Activated CD8-positive, alpha-beta T cell treated with anti-CD3 and anti-CD28 coated beads, Interleukin-2, amount 10 ng/mL, durations not matched to agents 7 days and 5 days (primary cell): ENCODE results near the gene DMRTB1. TPM values are rescaled to one million over a fixed set of nuclear protein-coding genes. Genes with fewer than 3 reads are reported as not detected.

ENCODE experiments used
- ATAC-seq: fragments of 150-1000 bp; cut with Tn5 transposase; one replicate; pipeline ENCODE4 v1.10.0; 2021; ENCODE audit warnings: moderate library complexity
- CTCF ChIA-PET: fragments of 350-600 bp; sonication (Branson Sonifier 250); formaldehyde crosslinking; loops from one replicate; lab custom pipeline; 2021; ENCODE audit warnings: antibody characterized with exemption; lab: Charles Lee
- POLR2A ChIA-PET: fragments of 350-600 bp; sonication (Branson Sonifier 250); formaldehyde crosslinking; loops from one replicate; lab custom pipeline; 2021; ENCODE audit warnings: antibody characterized with exemption; lab: Charles Lee
- DNase-seq: peaks from one replicate; pipeline ENCODE4 v3.0.0-alpha.2; 2020
- H3K27ac Mint-ChIP-seq: one replicate; pipeline ENCODE4 v1.8.0; 2021; ENCODE audit warnings: mild to moderate bottlenecking, mixed read lengths
- H3K27me3 Mint-ChIP-seq: one replicate; pipeline ENCODE4 v1.8.0; 2021; ENCODE audit warnings: low read depth, mixed read lengths
- H3K36me3 Mint-ChIP-seq: one replicate; pipeline ENCODE4 v1.8.0; 2021; ENCODE audit warnings: low read depth, mixed read lengths
- H3K4me1 Mint-ChIP-seq: one replicate; pipeline ENCODE4 v1.8.0; 2021; ENCODE audit warnings: low read depth, mixed read lengths
- H3K4me3 Mint-ChIP-seq: one replicate; pipeline ENCODE4 v1.8.0; 2021; ENCODE audit warnings: mild to moderate bottlenecking, mixed read lengths
- H3K9me3 Mint-ChIP-seq: one replicate; pipeline ENCODE4 v1.8.0; 2022; ENCODE audit warnings: mixed read lengths; ENCODE audit not compliant: insufficient read depth
- total RNA-seq, 2 experiments: library from RNA; stranded (reverse); gene quantifications; one replicate each; pipeline ENCODE4 v1.2.3, GENCODE V29; 2021

Gene DMRTB1
- total RNA-seq, 2 experiments from 2014 or later, result not detected

GRCh38 chr1:53455364-53455991 is 3.7 kb upstream of the DMRTB1 start:
- H3K27me3 Mint-ChIP-seq, result peaks cover 17% of the 10 kb centered on the region
- H3K4me3 Mint-ChIP-seq, result no peak overlapping the region
- CTCF ChIA-PET, result interaction anchor here (1.1 to 1.9 kb wide), 3 partner anchors 10 to 62 kb away, joined by 3 to 6 read pairs (median 3); no protein-coding TSS in a partner anchor
- no peak for DNase-seq
- ATAC-seq, result no peak
- no peaks in the 10 kb centered on the region for H3K9me3 Mint-ChIP-seq
- POLR2A ChIA-PET, result no interaction called here
- H3K4me1 Mint-ChIP-seq, result no peaks in the 10 kb centered on the region
- H3K27ac Mint-ChIP-seq, result no peak overlapping the region
- H3K36me3 Mint-ChIP-seq, result no peaks in the 10 kb centered on the region

DNA sequence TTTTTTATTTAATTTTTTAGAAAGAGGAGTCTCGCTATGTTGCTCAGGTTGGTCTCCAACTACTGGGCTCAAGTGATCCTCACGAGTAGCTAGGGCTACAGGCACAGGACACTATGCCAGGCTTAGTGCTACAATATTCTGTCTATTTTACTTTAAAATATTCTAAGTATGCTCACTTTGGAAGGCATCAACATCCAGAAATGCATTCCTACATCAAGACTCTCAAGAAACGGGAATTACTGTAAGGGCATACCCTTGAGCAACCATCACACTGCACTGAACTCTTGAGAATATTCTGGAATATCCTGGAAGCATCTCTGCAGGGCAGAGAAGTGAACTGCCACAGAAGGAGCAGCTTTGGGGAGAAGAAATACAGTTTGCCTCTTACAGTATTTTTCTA is 565 bp upstream of the DMRTB1 start:
- no peak overlapping the region for H3K27ac Mint-ChIP-seq
- ChIA-PET CTCF (interaction anchor here (0.9 to 1.4 kb wide), 2 partner anchors 9 to 180 kb away, joined by 4 read pairs; no protein-coding TSS in a partner anchor), POLR2A (interaction anchor here (0.5 kb wide), 1 partner anchor 188 kb away, joined by 3 read pairs; no protein-coding TSS in a partner anchor)
- H3K9me3 Mint-ChIP-seq, result no peaks in the 10 kb centered on the region
- H3K4me3 Mint-ChIP-seq, result no peak overlapping the region
- no peaks in the 10 kb centered on the region for H3K36me3 Mint-ChIP-seq
- peaks cover 7% of the 10 kb centered on the region for H3K27me3 Mint-ChIP-seq
- ATAC-seq (no peak), DNase-seq (no peak)
- H3K4me1 Mint-ChIP-seq, result peaks cover 4% of the 10 kb centered on the region

DNA sequence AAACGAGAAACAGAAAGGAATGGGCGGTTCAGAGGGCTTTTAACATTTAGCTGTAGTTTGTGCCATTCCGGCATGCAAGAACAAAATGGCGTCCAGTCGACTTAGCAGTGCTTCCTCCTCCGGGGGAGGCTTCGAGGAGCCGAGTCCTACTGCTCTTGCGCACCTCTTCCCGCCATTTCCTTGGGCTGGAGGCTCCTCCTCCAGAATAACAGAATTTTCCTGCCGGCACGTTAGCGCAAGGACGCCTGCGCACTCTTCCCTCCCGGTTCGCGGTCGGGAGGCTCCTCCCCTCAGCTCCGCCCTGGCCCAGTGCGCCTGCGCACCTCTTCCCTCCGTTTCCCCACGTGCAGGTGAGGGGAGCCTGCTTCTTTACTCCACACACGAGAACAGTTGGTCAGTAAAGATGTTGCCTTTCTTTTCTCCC is 1.0 kb downstream of the DMRTB1 start:
- H3K27ac Mint-ChIP-seq, result no peak overlapping the region
- no peak for ATAC-seq
- H3K27me3 Mint-ChIP-seq, result no peaks in the 10 kb centered on the region
- ChIA-PET CTCF (no interaction called here), POLR2A (no interaction called here)
- DNase-seq, result no peak
- H3K4me3 Mint-ChIP-seq, result no peak overlapping the region
- no peaks in the 10 kb centered on the region for H3K9me3 Mint-ChIP-seq
- peaks cover 14% of the 10 kb centered on the region for H3K4me1 Mint-ChIP-seq
- no peaks in the 10 kb centered on the region for H3K36me3 Mint-ChIP-seq

DNA sequence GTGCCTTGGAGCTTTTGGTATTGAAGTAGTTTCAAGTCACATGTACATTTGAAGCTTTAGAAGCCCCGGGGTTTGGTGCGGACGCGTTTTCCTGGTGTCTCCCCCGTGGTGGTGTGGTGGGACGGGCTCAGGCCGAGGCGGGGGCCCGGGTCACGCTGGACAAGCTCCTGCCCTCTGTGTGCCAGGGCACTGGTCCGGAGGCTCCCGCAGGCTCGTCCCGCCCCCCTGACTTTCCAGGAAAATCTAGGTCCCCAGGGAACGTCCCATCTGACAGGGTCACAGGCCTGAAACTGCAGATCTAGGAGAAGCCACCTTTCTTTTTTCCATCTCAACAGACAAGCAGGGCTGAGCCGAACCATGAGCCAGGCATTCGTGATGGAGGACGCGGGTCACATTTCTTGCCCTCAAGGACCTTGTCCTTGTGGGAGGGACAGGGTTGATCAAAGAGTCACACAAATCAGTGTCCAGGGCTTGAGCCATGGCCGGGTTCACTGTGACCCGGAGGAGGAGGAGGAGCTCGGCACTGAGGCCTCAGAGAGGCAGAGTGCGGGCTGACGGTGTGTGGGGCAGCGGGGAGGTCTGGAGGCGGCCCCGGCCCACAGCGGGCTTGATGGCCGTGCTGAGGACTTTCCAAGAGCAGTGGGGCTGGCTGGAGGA is 1.6 kb downstream of the DMRTB1 start:
- no peaks in the 10 kb centered on the region for H3K27me3 Mint-ChIP-seq
- H3K4me1 Mint-ChIP-seq, result peaks cover 20% of the 10 kb centered on the region
- POLR2A ChIA-PET, result no interaction called here
- H3K36me3 Mint-ChIP-seq, result no peaks in the 10 kb centered on the region
- H3K27ac Mint-ChIP-seq, result no peak overlapping the region
- DNase-seq (no peak), ATAC-seq (no peak)
- CTCF ChIA-PET, result no interaction called here
- H3K4me3 Mint-ChIP-seq, result no peak overlapping the region
- H3K9me3 Mint-ChIP-seq, result no peaks in the 10 kb centered on the region

- no peak for DNase-seq
- Mint-ChIP-seq H3K27ac (no peak overlapping the region), H3K27me3 (no peaks in the 10 kb centered on the region), H3K4me1 (peaks cover 24% of the 10 kb centered on the region), H3K36me3 (no peaks in the 10 kb centered on the region), H3K4me3 (no peak overlapping the region), H3K9me3 (no peaks in the 10 kb centered on the region)
- POLR2A ChIA-PET, result no interaction called here
- CTCF ChIA-PET, result interaction anchor here (1.3 to 2.3 kb wide), 2 partner anchors 12 to 17 kb away, joined by 4 to 9 read pairs; no protein-coding TSS in a partner anchor
- ATAC-seq, result no peak
These were observed 2.3 kb downstream of the DMRTB1 start for GRCh38 chr1:53461323-53462044.

DNA sequence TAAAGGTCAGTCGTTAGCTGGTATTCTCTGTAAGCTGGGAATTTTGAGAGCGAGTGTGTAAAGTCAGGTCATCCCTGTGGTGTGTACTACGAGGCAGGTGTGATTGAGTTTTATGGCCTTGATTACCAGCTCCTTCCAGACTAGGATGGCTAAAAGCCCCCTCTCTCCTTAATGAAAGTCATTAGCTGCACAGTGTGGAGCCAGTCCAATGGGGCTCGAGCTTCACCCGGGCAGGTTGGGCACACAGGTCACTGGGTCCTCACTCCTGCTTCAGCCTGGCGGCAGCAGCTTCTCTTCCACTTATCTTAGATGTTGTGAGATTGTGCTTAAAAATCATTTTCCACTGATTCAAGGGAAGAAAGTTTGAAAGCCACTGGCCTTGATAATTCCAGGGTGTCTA is 3.0 kb downstream of the DMRTB1 start:
- Mint-ChIP-seq H3K4me3 (no peak overlapping the region), H3K9me3 (no peaks in the 10 kb centered on the region), H3K4me1 (peaks cover 30% of the 10 kb centered on the region), H3K27me3 (no peaks in the 10 kb centered on the region), H3K27ac (no peak overlapping the region), H3K36me3 (no peaks in the 10 kb centered on the region)
- DNase-seq (no peak), ATAC-seq (no peak)
- POLR2A ChIA-PET, result no interaction called here
- CTCF ChIA-PET, result interaction anchor here (1.2 to 2.3 kb wide), 3 partner anchors 12 to 221 kb away, joined by 3 to 9 read pairs (median 4); no protein-coding TSS in a partner anchor

GRCh38 chr1:53462769-53463501 is 3.7 kb downstream of the DMRTB1 start:
- ATAC-seq, result no peak
- Mint-ChIP-seq H3K4me3 (no peak overlapping the region), H3K4me1 (peaks cover 37% of the 10 kb centered on the region), H3K36me3 (no peaks in the 10 kb centered on the region), H3K9me3 (no peaks in the 10 kb centered on the region), H3K27me3 (no peaks in the 10 kb centered on the region), H3K27ac (no peak overlapping the region)
- ChIA-PET CTCF (interaction anchor here (1.2 to 2.3 kb wide), 4 partner anchors 10 to 220 kb away, joined by 3 to 9 read pairs (median 4); no protein-coding TSS in a partner anchor), POLR2A (no interaction called here)
- no peak for DNase-seq

GRCh38 chr1:53463961-53464899 is 5.0 kb downstream of the DMRTB1 start:
- POLR2A ChIA-PET, result no interaction called here
- CTCF ChIA-PET, result interaction anchor here (0.7 to 2.8 kb wide), 6 partner anchors 8 to 218 kb away, joined by 3 to 12 read pairs (median 6); no protein-coding TSS in a partner anchor
- no peaks in the 10 kb centered on the region for H3K9me3 Mint-ChIP-seq
- H3K4me3 Mint-ChIP-seq, result no peak overlapping the region
- ATAC-seq (no peak), DNase-seq (no peak)
- no peaks in the 10 kb centered on the region for H3K36me3 Mint-ChIP-seq
- no peaks in the 10 kb centered on the region for H3K27me3 Mint-ChIP-seq
- H3K4me1 Mint-ChIP-seq, result peaks cover 37% of the 10 kb centered on the region
- H3K27ac Mint-ChIP-seq, result peak overlapping the region; percentile 39

GRCh38 chr1:53465023-53465957 is 6.1 kb downstream of the DMRTB1 start:
- Mint-ChIP-seq H3K27ac (no peak overlapping the region), H3K4me1 (peaks cover 37% of the 10 kb centered on the region), H3K27me3 (no peaks in the 10 kb centered on the region), H3K4me3 (no peak overlapping the region), H3K9me3 (no peaks in the 10 kb centered on the region), H3K36me3 (no peaks in the 10 kb centered on the region)
- DNase-seq, result no peak
- POLR2A ChIA-PET, result interaction anchor here (0.6 kb wide), 1 partner anchor 21 kb away, joined by 3 read pairs; no protein-coding TSS in a partner anchor
- no peak for ATAC-seq
- CTCF ChIA-PET, result interaction anchor here (1.0 to 2.8 kb wide), 7 partner anchors 9 to 217 kb away, joined by 4 to 12 read pairs (median 6); no protein-coding TSS in a partner anchor

DNA sequence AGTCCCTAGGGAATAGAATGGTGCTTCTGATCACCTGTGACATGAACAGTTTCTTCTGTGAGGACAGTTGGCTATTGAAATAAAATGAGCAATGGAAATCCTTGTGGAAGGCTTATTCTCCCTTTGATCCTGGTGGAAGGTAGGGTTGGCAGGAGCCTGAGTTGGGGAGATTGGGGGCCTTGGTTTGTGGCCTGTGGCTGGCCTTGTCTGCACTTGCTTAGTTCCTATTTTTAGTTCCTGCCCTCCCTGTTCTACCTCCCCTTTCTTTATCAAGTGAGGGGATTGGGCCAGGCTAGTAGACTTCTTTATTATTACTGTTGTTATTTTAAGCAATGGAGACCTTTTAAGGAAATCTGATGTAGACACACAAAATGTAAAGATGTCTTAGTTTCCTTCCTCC is 8.2 kb downstream of the DMRTB1 start:
- Mint-ChIP-seq H3K4me3 (no peak overlapping the region), H3K4me1 (peaks cover 37% of the 10 kb centered on the region), H3K9me3 (no peaks in the 10 kb centered on the region), H3K27ac (no peak overlapping the region), H3K36me3 (no peaks in the 10 kb centered on the region), H3K27me3 (no peaks in the 10 kb centered on the region)
- CTCF ChIA-PET, result no interaction called here
- ATAC-seq (no peak), DNase-seq (no peak)
- POLR2A ChIA-PET, result no interaction called here
